ENCODE data around the gene RIMS4. TPM values are rescaled to one million over a fixed set of nuclear protein-coding genes. Genes with fewer than 3 reads are reported as not detected.

Gene RIMS4
- total and polyA plus RNA-seq, 4 donors: not detected

GRCh38 chr20:44805335-44805978 is 4.9 kb downstream of the RIMS4 start:
- TF ChIP-seq NR2F2 (IDR thresholded peaks at IDR 0.05): no peak
- TF ChIP-seq HNF4G (IDR thresholded peaks at IDR 0.05): no peak
- TF ChIP-seq RXRA (IDR thresholded peaks at IDR 0.05): no peak
- no peak for TF ChIP-seq GABPA (IDR thresholded peaks at IDR 0.05 in 1 of 2, conservative IDR thresholded peaks at IDR 0.05 in 1 of 2)
- TF ChIP-seq SP1 (IDR thresholded peaks at IDR 0.05): no peak
- H3K27me3 ChIP-seq (ENCODE audit: control insufficient read depth in 4 of 4, insufficient read depth in 4 of 4, low read length in 3 of 4): peaks cover 0 to 13% (median 5%) of the 10 kb centered on the region in 4 donors
- H3K9me3 ChIP-seq (ENCODE audit: control insufficient read depth in 4 of 4, low read length in 3 of 4): no peaks in the 10 kb centered on the region
- H3K4me3 ChIP-seq (ENCODE audit: low read depth in 1 of 3, low read length in 3 of 3): no peak overlapping the region
- no peak overlapping the region for H3K9ac ChIP-seq (ENCODE audit: low read depth in 1 of 2, low read length in 2 of 2)
- H3K36me3 ChIP-seq (ENCODE audit: control insufficient read depth in 4 of 4, insufficient read depth in 3 of 4, low read depth in 1 of 4, low read length in 3 of 4): no peaks in the 10 kb centered on the region
- H3K4me1 ChIP-seq (ENCODE audit: control insufficient read depth in 4 of 4, insufficient read depth in 4 of 4, low read length in 3 of 4): no peaks in the 10 kb centered on the region
- no peak overlapping the region for H3K27ac ChIP-seq (ENCODE audit: low read depth in 1 of 2, low read length in 2 of 2)
- DNase-seq (ENCODE audit: low spot score): no peak
- WGBS: 55% methylated on average over 9 of the region's 9 CpGs

DNA sequence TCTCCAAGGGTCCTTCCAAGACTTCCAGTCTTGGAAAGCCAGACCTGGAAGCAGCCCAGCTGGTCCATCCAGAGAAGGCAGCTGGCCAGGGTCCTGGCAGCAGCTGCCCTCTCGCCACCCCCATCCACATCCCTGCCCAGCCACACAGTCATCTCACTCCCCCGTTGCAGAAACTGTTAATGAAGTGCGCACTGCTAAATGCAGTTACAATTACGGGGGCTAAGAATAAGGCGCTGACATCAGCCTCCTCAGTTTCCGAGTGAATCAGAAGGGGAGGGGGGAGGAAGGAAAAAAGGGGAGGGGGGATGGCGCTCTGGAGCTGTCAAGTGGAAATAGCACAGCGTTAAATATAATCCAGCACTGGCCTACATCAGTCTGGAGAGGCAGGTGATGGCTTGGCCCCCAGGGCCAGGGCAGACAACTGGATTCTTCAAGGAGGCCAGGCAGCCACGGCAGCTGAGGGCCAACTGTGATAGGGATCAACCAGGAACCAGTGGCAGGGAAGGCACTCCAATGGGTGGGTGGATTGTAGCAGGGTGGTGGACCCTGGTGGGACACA is 6.9 kb downstream of the RIMS4 start:
- no peaks in the 10 kb centered on the region for H3K36me3 ChIP-seq (ENCODE audit: control insufficient read depth in 4 of 4, insufficient read depth in 3 of 4, low read depth in 1 of 4, low read length in 3 of 4)
- peaks cover 0 to 6% (median 0%) of the 10 kb centered on the region in 4 donors for H3K27me3 ChIP-seq (ENCODE audit: control insufficient read depth in 4 of 4, insufficient read depth in 4 of 4, low read length in 3 of 4)
- DNase-seq (ENCODE audit: low spot score): no peak
- no peak overlapping the region for H3K9ac ChIP-seq (ENCODE audit: low read depth in 1 of 2, low read length in 2 of 2)
- no peaks in the 10 kb centered on the region for H3K4me1 ChIP-seq (ENCODE audit: control insufficient read depth in 4 of 4, insufficient read depth in 4 of 4, low read length in 3 of 4)
- 55% methylated on average over 9 of the region's 9 CpGs for WGBS
- H3K27ac ChIP-seq (ENCODE audit: low read depth in 1 of 2, low read length in 2 of 2): no peak overlapping the region
- H3K9me3 ChIP-seq (ENCODE audit: control insufficient read depth in 4 of 4, low read length in 3 of 4): no peaks in the 10 kb centered on the region
- TF ChIP-seq FOXA1 (IDR thresholded peaks at IDR 0.05) (no peak), YY1 (IDR thresholded peaks at IDR 0.05) (no peak), JUND (IDR thresholded peaks at IDR 0.05) (no peak), GABPA (IDR thresholded peaks at IDR 0.05 in 1 of 2, conservative IDR thresholded peaks at IDR 0.05 in 1 of 2) (no peak), HNF4A (conservative IDR thresholded peaks at IDR 0.05) (no peak), SP1 (IDR thresholded peaks at IDR 0.05) (no peak), CTCF (IDR thresholded peaks at IDR 0.05; ENCODE audit: low read depth, low read length, missing input control) (no peak), HNF4G (IDR thresholded peaks at IDR 0.05) (no peak), TAF1 (conservative IDR thresholded peaks at IDR 0.05) (no peak), NR2F2 (IDR thresholded peaks at IDR 0.05) (no peak)
- TF ChIP-seq, protein P1, sequence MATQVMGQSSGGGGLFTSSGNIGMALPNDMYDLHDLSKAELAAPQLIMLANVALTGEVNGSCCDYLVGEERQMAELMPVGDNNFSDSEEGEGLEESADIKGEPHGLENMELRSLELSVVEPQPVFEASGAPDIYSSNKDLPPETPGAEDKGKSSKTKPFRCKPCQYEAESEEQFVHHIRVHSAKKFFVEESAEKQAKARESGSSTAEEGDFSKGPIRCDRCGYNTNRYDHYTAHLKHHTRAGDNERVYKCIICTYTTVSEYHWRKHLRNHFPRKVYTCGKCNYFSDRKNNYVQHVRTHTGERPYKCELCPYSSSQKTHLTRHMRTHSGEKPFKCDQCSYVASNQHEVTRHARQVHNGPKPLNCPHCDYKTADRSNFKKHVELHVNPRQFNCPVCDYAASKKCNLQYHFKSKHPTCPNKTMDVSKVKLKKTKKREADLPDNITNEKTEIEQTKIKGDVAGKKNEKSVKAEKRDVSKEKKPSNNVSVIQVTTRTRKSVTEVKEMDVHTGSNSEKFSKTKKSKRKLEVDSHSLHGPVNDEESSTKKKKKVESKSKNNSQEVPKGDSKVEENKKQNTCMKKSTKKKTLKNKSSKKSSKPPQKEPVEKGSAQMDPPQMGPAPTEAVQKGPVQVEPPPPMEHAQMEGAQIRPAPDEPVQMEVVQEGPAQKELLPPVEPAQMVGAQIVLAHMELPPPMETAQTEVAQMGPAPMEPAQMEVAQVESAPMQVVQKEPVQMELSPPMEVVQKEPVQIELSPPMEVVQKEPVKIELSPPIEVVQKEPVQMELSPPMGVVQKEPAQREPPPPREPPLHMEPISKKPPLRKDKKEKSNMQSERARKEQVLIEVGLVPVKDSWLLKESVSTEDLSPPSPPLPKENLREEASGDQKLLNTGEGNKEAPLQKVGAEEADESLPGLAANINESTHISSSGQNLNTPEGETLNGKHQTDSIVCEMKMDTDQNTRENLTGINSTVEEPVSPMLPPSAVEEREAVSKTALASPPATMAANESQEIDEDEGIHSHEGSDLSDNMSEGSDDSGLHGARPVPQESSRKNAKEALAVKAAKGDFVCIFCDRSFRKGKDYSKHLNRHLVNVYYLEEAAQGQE (IDR thresholded peaks at IDR 0.05): no peak
- TF ChIP-seq, protein P2, sequence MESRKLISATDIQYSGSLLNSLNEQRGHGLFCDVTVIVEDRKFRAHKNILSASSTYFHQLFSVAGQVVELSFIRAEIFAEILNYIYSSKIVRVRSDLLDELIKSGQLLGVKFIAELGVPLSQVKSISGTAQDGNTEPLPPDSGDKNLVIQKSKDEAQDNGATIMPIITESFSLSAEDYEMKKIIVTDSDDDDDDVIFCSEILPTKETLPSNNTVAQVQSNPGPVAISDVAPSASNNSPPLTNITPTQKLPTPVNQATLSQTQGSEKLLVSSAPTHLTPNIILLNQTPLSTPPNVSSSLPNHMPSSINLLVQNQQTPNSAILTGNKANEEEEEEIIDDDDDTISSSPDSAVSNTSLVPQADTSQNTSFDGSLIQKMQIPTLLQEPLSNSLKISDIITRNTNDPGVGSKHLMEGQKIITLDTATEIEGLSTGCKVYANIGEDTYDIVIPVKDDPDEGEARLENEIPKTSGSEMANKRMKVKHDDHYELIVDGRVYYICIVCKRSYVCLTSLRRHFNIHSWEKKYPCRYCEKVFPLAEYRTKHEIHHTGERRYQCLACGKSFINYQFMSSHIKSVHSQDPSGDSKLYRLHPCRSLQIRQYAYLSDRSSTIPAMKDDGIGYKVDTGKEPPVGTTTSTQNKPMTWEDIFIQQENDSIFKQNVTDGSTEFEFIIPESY (IDR thresholded peaks at IDR 0.05): no peak
- H3K4me3 ChIP-seq (ENCODE audit: low read depth in 1 of 3, low read length in 3 of 3): no peak overlapping the region

Data from liver (tissue), 9 donors.